ENCODE results near the gene COL23A1. TPM values are rescaled to one million over a fixed set of nuclear protein-coding genes. Genes with fewer than 3 reads are reported as not detected.

Gene COL23A1
- total RNA-seq, 1 experiment from 2014 or later = not detected

DNA sequence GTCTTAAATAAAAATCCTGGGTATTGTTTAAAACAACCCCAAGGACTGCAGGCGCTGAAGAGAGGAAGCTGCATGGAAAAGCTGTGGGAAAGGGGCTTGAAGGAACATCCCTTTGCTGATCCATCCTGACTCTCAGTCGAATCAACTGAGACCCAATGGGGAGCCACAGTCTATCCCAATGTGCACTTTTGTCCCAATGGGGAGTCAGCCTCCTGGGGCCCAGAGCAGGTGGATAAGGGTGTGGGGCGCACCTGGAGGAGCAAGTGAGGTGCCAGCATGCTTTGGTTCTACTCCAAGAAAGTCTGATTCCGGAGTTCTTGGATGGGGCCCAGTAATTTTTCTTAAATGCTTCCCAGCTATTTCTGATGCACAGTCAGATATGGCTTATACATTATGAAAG is 118.1 kb downstream of the COL23A1 start:
- no peak overlapping the region for H3K4me3 Mint-ChIP-seq (ENCODE audit: low read depth, unreplicated experiment)
- no peak for TF ChIP-seq CTCF (IDR thresholded peaks at IDR 0.05; ENCODE audit: unreplicated experiment)

DNA sequence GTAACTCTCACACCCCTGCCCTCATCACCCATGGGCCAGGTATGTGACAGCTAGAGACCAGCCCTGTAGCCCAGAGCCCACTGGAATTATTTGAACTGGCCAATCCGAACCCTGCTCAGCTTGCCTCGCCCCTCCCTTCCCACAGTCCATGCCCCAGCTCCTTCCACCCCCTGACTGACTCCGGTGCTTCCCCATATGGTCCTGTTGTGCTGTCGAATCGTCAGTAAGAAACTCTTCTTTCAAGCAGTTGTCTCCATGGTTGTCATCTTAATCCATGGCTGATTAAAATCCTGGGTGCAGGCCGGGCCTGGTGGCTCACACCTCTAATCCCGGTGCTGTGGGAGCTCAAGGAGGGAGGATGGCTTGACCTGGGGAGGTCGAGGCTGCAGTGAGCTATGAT is 118.5 kb downstream of the COL23A1 start:
- DNase-seq = no peak
- no peak for TF ChIP-seq CTCF (IDR thresholded peaks at IDR 0.05; ENCODE audit: unreplicated experiment)
- CTCF ChIA-PET = no interaction called here
- Mint-ChIP-seq H3K9me3 (ENCODE audit: low read depth, unreplicated experiment) (peaks cover 6% of the 10 kb centered on the region), H3K4me3 (ENCODE audit: low read depth, unreplicated experiment) (no peak overlapping the region), H3K27ac (ENCODE audit: unreplicated experiment) (no peak overlapping the region), H3K36me3 (ENCODE audit: insufficient read depth, unreplicated experiment) (no peaks in the 10 kb centered on the region), H3K27me3 (ENCODE audit: unreplicated experiment) (peaks cover 50% of the 10 kb centered on the region), H3K4me1 (ENCODE audit: low read depth, unreplicated experiment) (no peaks in the 10 kb centered on the region)
- no TSS peak for BruUV-seq (replicated peaks)
- intact Hi-C loops (cut with micrococcal nuclease; ENCODE audit: unreplicated experiment) = no loop called here

More for the DNA sequence above, 118.1 kb downstream of the COL23A1 start:
- Mint-ChIP-seq H3K27ac (ENCODE audit: unreplicated experiment) (no peak overlapping the region), H3K36me3 (ENCODE audit: insufficient read depth, unreplicated experiment) (no peaks in the 10 kb centered on the region), H3K27me3 (ENCODE audit: unreplicated experiment) (peaks cover 50% of the 10 kb centered on the region), H3K4me1 (ENCODE audit: low read depth, unreplicated experiment) (no peaks in the 10 kb centered on the region), H3K9me3 (ENCODE audit: low read depth, unreplicated experiment) (peaks cover 8% of the 10 kb centered on the region)
- CTCF ChIA-PET = no interaction called here
- intact Hi-C loops (cut with micrococcal nuclease; ENCODE audit: unreplicated experiment) = no loop called here
- DNase-seq = no peak
- no TSS peak for BruUV-seq (replicated peaks)

GRCh38 chr5:178470760-178471025 is 119.5 kb downstream of the COL23A1 start:
- H3K4me1 Mint-ChIP-seq (ENCODE audit: low read depth, unreplicated experiment) = no peaks in the 10 kb centered on the region
- intact Hi-C loops (cut with micrococcal nuclease; ENCODE audit: unreplicated experiment) = no loop called here
- H3K4me3 Mint-ChIP-seq (ENCODE audit: low read depth, unreplicated experiment) = no peak overlapping the region
- no peak for TF ChIP-seq CTCF (IDR thresholded peaks at IDR 0.05; ENCODE audit: unreplicated experiment)
- no peak overlapping the region for H3K27ac Mint-ChIP-seq (ENCODE audit: unreplicated experiment)
- CTCF ChIA-PET = no interaction called here
- H3K36me3 Mint-ChIP-seq (ENCODE audit: insufficient read depth, unreplicated experiment) = no peaks in the 10 kb centered on the region
- no peak for DNase-seq
- H3K9me3 Mint-ChIP-seq (ENCODE audit: low read depth, unreplicated experiment) = peaks cover 5% of the 10 kb centered on the region
- BruUV-seq (replicated peaks) = no TSS peak
- H3K27me3 Mint-ChIP-seq (ENCODE audit: unreplicated experiment) = peaks cover 52% of the 10 kb centered on the region

GRCh38 chr5:178469975-178470759 is 120.0 kb downstream of the COL23A1 start:
- Mint-ChIP-seq H3K4me1 (ENCODE audit: low read depth, unreplicated experiment) (no peaks in the 10 kb centered on the region), H3K27ac (ENCODE audit: unreplicated experiment) (no peak overlapping the region), H3K4me3 (ENCODE audit: low read depth, unreplicated experiment) (no peak overlapping the region), H3K27me3 (ENCODE audit: unreplicated experiment) (peaks cover 52% of the 10 kb centered on the region), H3K36me3 (ENCODE audit: insufficient read depth, unreplicated experiment) (no peaks in the 10 kb centered on the region), H3K9me3 (ENCODE audit: low read depth, unreplicated experiment) (peaks cover 7% of the 10 kb centered on the region)
- CTCF ChIA-PET = interaction anchor here (1.2 kb wide), 1 partner anchor 9 kb away, joined by 3 read pairs; no protein-coding TSS in a partner anchor
- no peak for DNase-seq
- intact Hi-C loops (cut with micrococcal nuclease; ENCODE audit: unreplicated experiment) = no loop called here
- no TSS peak for BruUV-seq (replicated peaks)
- TF ChIP-seq CTCF (IDR thresholded peaks at IDR 0.05; ENCODE audit: unreplicated experiment) = no peak
